Activated T-cell treated with anti-CD3 and anti-CD28 coated beads for 48 hours (primary cell): Measurements from ENCODE around the gene FEV.

Experiments used
- DNase-seq: peaks from one replicate; pipeline ENCODE4 v3.0.0-alpha.2; 2020; ENCODE audit warnings: low read depth

The FEV gene

DNA sequence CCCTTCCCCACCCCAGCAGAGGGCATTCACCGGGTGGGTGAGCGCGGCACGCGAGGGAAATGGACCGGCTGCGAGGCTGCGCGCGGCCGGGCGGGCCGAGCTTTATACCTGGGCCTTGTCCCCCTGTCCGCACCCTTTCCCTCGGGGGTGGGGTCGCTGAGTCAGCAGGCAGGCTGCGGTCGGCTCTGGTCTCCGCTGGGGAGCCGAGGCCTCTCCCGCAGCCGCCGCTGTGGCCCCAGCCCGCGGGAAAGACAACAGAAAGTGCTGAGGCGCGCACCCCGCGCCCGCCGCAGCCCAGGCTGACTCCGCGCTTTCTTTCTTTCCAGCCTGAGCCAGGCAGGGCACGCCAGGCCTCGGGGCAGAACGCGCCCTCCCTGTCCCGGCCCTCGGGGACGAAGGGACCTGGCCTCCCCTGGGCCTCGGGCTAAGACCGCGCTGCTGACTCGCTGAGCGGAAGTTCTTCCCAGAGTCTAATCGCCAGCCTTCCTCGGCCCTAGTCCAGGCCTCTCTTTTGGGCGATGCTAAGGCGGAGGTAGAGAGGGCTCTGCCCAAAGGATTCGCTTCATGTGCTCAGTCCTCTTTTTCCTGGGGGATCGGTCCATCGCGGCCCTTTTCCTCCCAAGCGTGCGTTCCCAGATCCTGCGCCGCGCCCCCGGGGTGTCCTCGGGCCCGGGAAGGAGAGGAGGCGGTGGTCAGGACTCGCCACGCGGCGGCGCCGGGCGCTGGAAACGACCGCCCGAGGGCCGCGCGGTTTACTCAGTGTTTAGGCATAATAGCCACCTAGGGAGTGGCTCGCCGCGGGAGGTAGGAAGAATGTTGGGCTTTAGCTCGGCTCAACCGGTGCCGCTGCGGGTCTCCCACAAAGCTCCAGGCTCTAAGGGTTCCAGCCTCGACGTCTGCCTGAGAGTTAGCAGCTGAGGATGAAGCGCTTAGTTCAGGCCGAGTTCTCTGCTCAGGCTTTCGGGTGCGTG is 8.6 kb upstream of the FEV start, which contains the start of gene CRYBA2:
Gene CRYBA2 (minus strand): TSS at position 78 of the 971 bp plus-strand sequence. CDS start 246 bp downstream, outside the sequence.
- DNase-seq = no peak

- no peak for DNase-seq
Measured at GRCh38 chr2:218992703-218993344, 7.8 kb upstream of the FEV start.

- DNase-seq = no peak
Measured at GRCh38 chr2:218992196-218992595, 7.2 kb upstream of the FEV start.

- DNase-seq = no peak
Measured at GRCh38 chr2:218991674-218992168, 6.7 kb upstream of the FEV start.

- DNase-seq = no peak
Measured at GRCh38 chr2:218990612-218991011, 5.6 kb upstream of the FEV start.

- DNase-seq = no peak
Measured at GRCh38 chr2:218990052-218990451, 5.1 kb upstream of the FEV start.

GRCh38 chr2:218988650-218989049 is 3.7 kb upstream of the FEV start:
- DNase-seq = no peak

DNA sequence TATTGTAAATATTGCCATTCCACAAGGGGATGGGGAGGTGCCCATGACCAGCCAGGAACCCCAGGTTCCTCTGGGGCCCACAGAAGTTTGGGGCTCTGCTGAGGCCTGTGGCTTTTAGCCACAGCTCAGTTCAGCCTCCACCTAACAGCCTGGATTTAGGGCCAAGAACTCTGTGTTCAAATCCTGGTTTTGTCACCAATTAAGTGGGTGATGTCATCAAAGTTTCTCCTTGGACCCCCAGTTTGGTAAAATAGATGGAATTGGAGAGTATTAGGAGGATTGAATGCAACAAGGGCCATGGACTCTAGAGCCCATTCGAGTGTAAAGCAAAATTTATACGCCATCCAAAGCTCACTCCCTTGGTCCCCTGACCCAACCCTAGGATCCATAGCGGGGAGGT is 3.2 kb upstream of the FEV start:
- DNase-seq = no peak

DNA sequence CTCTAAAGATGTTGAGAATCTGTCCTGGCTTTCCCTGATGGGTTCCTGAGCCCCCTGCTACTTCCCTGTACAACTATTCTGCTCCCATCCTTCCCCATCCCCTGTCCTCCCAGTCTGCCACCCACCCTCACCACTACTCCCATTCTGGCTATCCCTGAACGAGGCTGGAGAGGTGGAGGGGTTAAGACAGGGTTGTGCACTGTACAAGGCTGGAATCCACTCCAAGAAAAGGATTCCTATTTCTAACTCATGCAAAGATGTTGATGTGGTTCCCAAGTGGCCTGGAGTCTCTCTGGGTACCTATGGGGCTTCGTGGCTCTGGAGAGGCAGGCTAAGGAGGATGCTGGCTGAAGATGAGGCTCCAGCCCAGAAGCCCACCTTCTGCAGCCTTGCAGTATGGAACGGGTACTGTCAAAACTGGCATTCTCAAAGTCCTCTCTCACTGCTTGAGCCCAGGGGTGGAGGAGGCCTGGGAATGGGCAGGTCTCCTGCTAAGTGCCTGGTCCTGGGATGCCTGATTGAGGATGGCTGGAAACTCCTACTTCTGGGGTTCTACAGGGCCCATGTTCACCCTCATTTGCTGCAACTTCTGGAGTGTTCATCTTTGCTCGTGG is 1.3 kb upstream of the FEV start:
- no peak for DNase-seq

DNA sequence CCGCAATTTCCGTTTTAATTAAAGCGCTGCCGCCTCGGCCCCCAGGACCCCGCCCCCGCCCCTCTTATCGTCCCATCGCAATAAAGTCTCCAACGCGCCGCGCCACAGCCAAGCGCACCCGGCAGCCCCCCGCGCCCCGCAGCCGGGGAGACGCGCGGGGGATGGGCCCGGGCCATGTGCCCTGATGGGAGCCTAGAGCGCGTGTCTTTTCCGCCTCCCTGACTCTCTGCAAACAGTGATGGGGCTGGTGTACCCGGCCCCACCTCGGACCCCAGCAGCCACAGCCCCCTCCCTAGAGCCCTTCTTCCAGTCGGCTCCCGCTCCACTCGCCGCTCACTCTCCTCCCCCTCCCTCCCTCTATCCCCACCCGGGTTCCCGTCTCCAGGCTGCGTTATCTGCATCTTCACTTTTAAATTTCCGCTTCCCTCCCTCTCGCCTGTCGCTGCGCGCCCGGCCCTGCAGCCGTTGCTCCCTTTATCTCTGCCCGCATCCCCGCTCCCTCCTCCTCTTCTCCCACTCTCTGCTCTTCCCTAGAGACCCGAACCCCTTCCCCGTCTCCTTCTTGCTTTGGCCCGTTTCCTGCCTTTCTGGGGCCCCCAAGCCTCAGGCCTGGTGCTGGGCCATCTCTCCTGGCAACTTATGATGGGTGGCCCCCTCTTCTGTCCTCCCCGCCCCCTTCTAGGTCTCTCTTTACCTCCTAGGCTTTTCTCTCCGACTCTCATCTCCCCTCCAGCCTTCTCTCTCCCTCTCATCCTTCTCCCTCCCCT is 524 bp upstream of the FEV start:
- DNase-seq = no peak

DNA sequence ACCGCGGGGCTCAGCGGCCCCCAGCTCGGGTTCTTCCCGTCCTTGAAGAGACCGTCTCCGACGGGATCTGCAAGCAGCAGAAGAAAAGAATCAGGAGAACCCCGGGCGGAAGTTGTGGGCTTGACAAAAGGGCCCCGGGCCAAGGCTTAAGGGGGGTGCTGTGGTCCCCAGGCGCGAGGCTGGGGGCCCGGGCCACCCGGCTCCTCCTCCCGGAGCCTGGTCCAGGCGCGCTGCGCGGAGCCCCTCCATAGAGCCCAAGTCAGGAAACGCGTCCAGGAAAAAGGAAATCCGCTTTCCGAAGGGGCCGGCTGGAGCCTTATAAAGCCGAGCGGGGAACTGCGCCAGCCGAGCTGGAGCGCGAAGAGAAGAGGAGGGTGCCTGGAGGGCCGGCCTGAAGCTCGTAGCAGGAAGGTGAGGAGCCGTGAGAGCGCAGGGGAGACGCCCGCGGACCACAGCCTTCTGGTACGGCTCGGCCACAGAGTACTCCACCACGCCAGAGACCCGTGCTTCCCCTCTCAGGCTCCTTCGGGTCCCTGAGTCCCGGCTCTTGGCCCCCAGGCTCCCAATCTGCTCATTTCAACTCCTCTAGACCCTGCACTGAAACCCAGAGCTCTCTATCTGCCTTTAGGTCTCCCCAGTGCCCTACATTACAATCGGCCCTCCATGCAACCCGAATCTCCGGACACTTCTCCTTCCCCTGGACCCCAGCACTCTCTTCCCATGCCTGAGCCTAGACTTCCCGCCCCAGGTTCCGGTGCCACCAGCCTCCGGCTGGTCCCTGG is 554 bp downstream of the FEV start:
- DNase-seq = no peak

GRCh38 chr2:218983934-218984238 is 1.1 kb downstream of the FEV start:
- no peak for DNase-seq

- no peak for DNase-seq
Measured at GRCh38 chr2:218983263-218983933, 1.6 kb downstream of the FEV start.

DNA sequence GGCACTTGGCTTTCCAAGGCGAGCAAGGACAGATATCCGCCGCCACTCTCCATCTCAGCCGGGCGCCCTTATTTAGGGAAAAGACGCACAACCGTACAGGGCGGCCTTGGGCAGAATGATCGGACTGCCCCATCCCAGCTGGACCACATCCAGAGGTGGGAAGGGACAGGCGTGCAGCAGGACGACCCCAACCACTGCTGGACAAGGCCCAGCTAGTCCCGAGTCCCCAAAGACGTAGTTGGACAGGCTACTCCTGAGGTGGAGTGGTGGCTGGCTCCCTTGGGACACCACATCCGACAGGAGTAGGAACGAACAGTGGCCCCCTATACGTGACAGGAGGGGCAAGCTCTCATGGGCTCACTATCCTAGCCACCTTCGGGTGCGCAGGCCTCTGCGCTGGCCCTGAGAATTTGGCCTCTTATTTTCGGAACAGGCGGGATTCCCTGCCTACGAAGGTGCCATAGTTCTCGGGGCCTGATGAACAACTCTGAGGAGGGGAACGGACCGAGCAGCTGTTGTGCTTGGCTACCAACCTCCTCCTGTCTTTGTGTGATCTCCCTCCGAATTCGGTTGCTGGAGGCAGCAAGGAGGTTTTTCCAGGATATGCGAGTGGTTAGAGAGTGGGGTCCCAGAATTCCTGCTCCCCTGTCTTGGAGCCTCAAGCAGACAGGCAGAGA is 2.3 kb downstream of the FEV start:
- DNase-seq = no peak

GRCh38 chr2:218981881-218982585 is 3.0 kb downstream of the FEV start:
- DNase-seq = no peak

DNA sequence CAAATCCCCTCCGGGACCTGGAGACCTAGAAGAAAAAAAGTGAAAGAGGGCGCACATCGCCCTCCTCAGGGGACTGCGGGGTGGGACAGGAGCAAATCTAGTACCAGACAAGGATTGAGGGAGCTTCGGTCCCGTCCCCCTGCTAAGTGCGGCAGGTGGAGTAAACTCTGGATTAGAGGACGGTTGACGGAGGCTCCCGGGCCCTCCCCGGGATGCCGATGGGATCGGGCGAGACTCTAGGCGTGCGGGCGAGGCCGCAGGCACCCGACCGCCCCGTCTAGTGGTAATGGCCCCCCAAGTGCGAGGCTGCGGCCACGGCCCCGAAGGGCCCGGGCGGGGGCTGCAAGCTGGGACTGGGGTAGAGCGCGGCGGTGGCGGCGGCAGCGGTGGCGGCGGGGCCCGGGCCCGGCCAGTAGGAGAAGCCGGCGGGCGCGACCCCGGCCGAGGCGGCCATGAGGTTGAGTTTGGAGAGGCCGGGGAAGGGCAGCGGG is 3.5 kb downstream of the FEV start:
- no peak for DNase-seq

DNA sequence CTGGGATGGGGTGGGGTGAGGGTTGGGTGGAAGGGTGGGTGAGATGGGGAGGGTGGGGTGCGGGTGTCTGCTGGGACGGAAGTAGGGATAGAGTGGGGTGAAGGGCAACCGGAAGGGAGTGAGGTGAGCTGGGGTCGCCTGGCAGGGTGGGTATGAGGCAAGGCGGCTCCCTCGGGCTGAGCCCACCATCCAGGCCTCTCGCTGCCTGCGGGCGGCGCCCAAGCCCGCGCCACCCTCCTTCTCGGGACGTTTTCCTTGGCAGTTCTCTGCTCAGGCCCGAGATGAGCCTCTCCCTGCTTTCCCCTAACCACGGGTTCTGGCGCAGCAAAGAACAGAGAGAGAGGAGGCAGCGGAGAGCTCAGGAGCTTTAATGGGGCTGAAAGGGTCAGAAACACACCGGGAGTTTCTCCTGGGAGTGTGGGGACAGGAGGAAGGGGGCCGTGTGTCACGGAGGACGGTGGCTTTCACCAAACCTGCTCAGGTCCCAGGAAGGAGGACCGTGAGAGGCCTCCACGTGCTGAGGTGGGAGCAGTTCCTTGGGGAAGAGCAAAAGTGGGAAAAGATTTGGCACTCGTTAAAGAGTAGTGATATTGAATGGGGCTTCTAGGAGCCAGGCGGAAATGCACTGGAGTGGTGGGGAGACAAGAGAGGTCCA is 4.1 kb downstream of the FEV start:
- DNase-seq = no peak

DNA sequence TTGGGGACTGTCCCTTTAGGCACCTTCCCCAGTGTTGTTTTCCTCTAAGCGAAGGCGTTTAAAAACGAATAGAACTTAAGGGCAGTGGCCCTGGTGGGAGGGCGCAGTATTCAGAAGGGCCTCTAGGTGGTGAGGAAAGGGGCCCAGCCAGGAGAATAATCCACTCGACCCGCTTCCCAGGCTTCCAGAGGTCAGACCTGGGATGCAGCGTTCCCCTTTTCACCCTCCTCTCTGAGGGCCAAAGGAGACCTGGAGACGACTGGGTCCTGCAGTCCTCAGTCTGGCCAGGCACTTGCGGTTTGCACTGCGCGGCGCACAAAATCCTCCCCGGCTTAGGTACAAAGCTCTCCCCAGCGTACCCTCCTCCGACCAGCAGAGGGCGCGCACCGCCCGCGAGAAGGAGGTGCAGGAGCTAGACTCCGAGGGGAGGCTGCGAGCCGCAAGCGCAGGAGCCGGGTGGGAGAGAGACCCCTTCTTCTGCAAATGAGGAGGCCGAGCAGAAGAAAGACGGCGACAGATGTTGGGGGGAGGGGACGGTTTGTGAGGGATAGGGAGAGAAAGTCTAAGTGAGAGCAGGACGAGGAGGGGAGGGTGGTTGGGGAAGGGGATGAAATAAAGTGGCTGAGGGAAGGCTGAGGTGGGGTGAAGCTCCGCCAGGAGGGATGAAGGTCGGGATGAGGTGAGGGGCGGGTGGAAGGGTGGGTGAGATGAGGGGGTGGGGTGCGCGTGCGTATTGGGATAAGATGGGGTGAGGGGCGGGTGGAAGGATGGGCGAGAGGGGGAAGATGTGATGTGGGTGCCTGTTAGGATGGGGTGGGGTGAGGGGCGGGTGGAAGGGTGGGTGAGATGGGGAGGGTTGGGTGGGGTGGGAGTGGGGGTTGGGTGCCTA is 4.9 kb downstream of the FEV start:
- peak; percentile 84 for DNase-seq
